HS-27A (cell line): ENCODE measurements around the gene WDR91.

Experiments
- DNase-seq: peaks from one replicate; pipeline ENCODE4 v3.0.0-alpha.2; 2012; ENCODE audit warnings: low read depth, missing footprints

Gene WDR91

GRCh38 chr7:135197906-135198655, 13.2 kb downstream of the WDR91 start:
- no peak for DNase-seq

- DNase-seq = no peak
Observed at GRCh38 chr7:135197343-135197742, 14.0 kb downstream of the WDR91 start.

- DNase-seq = no peak
Observed at GRCh38 chr7:135195968-135196629, 15.2 kb downstream of the WDR91 start.

- DNase-seq = no peak
Observed at GRCh38 chr7:135195156-135195555, 16.2 kb downstream of the WDR91 start.

GRCh38 chr7:135194494-135195095, 16.7 kb downstream of the WDR91 start:
- DNase-seq = no peak

GRCh38 chr7:135193615-135194081, 17.7 kb downstream of the WDR91 start:
- DNase-seq = no peak

GRCh38 chr7:135192914-135193536, 18.3 kb downstream of the WDR91 start:
- no peak for DNase-seq

- DNase-seq = no peak
Observed at GRCh38 chr7:135190703-135191102, 20.6 kb downstream of the WDR91 start.

GRCh38 chr7:135189961-135190360, 21.4 kb downstream of the WDR91 start:
- DNase-seq = no peak

- DNase-seq = no peak
Observed at GRCh38 chr7:135189221-135189662, 22.1 kb downstream of the WDR91 start.

GRCh38 chr7:135188298-135188984, 22.9 kb downstream of the WDR91 start:
- DNase-seq = no peak

- DNase-seq = no peak
Observed at GRCh38 chr7:135186841-135187253, 24.5 kb downstream of the WDR91 start.

GRCh38 chr7:135186261-135186540, 25.1 kb downstream of the WDR91 start:
- DNase-seq = no peak

GRCh38 chr7:135185471-135186260, 25.7 kb downstream of the WDR91 start:
- no peak for DNase-seq

- DNase-seq = no peak
Observed at GRCh38 chr7:135184254-135184841, 27.0 kb downstream of the WDR91 start.

GRCh38 chr7:135183478-135183877, 27.8 kb downstream of the WDR91 start:
- DNase-seq = no peak

- no peak for DNase-seq
Observed at GRCh38 chr7:135181929-135182678, 29.2 kb downstream of the WDR91 start.

- no peak for DNase-seq
Observed at GRCh38 chr7:135181261-135181928, 29.9 kb downstream of the WDR91 start.

- no peak for DNase-seq
Observed at GRCh38 chr7:135180122-135180521, 31.2 kb downstream of the WDR91 start.
